HEK293T (cell line): ENCODE data around the gene PXK.

Experiments
- BHLHE40 ChIP-seq: fragments of 450-650 bp; IDR thresholded peaks from 2 replicates; pipeline ENCODE4 v1.6.1; 2016; ENCODE audit warnings: mild to moderate bottlenecking, moderate library complexity, borderline replicate concordance
- ELF4 ChIP-seq: fragments of 450-650 bp; IDR thresholded peaks from 2 replicates; pipeline ENCODE4 v1.6.1; 2017; ENCODE audit warnings: antibody characterized with exemption
- FOXK2 ChIP-seq: fragments of 450-650 bp; IDR thresholded peaks from 2 replicates; pipeline ENCODE4 v1.6.1; 2016; ENCODE audit warnings: mild to moderate bottlenecking
- L3MBTL2 ChIP-seq: fragments of 450-650 bp; conservative IDR thresholded peaks from 2 replicates; pipeline ENCODE4 v1.6.1; 2016; ENCODE audit warnings: mild to moderate bottlenecking
- PKNOX1 ChIP-seq: fragments of 450-650 bp; IDR thresholded peaks from 2 replicates; pipeline ENCODE4 v1.6.1; 2016
- SP1 ChIP-seq: fragments of 450-650 bp; IDR thresholded peaks from 2 replicates; pipeline ENCODE4 v1.6.1; 2017
- TARDBP ChIP-seq: fragments of 450-650 bp; IDR thresholded peaks from 2 replicates; pipeline ENCODE4 v1.6.1; 2016
- ZNF384 ChIP-seq: fragments of 450-650 bp; IDR thresholded peaks from 2 replicates; pipeline ENCODE4 v1.6.1; 2016

- TF ChIP-seq L3MBTL2 (no peak), PKNOX1 (no peak), SP1 (no peak), ELF4 (no peak), FOXK2 (no peak), TARDBP (no peak), BHLHE40 (no peak), ZNF384 (no peak)
These were observed 14.9 kb upstream of the PXK start for GRCh38 chr3:58317811-58318210.
